ENCODE results near the gene SVOPL. TPM values are rescaled to one million over a fixed set of nuclear protein-coding genes. Genes with fewer than 3 reads are reported as not detected.
"Not testable (repeated sequence)": the region's sequence is repeated elsewhere in the genome, so short reads cannot be mapped to it uniquely, and the experiment has no call there.

The SVOPL gene
- total and polyA plus RNA-seq, 4 donors: 0.33 TPM; not detected in 3

DNA sequence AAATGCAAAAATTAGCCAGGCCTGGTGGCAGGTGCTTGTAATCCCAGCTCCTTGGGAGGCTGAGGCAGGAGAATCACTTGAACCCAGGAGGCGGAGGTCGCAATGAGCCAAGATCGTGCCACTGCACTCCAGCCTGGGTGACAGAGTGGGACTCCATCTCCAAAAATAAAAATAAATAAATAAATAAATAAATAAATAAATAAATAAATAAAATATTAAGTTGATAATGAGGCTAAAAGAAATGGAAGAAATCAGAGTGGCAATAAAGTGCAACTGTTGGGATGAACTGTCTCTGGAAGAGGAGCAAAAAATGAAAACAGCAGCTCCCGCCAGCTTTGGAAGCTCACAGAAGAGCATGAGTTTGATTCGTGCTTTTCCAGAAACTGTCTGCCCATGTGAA is 30.6 kb upstream of the SVOPL start:
- not testable (repeated sequence) for H3K4me1 ChIP-seq (ENCODE audit: control insufficient read depth in 4 of 4, insufficient read depth in 4 of 4, low read length in 3 of 4); H3K9ac ChIP-seq (ENCODE audit: low read depth in 1 of 2, low read length in 2 of 2); H3K9me3 ChIP-seq (ENCODE audit: control insufficient read depth in 4 of 4, low read length in 3 of 4); H3K4me3 ChIP-seq (ENCODE audit: low read depth in 1 of 3, low read length in 3 of 3); H3K27ac ChIP-seq (ENCODE audit: low read depth in 1 of 2, low read length in 2 of 2); H3K36me3 ChIP-seq (ENCODE audit: control insufficient read depth in 4 of 4, insufficient read depth in 3 of 4, low read depth in 1 of 4, low read length in 3 of 4); H3K27me3 ChIP-seq (ENCODE audit: control insufficient read depth in 4 of 4, insufficient read depth in 4 of 4, low read length in 3 of 4); DNase-seq (ENCODE audit: low spot score)
- 95% methylated on average over 5 of the region's 5 CpGs for WGBS

DNA sequence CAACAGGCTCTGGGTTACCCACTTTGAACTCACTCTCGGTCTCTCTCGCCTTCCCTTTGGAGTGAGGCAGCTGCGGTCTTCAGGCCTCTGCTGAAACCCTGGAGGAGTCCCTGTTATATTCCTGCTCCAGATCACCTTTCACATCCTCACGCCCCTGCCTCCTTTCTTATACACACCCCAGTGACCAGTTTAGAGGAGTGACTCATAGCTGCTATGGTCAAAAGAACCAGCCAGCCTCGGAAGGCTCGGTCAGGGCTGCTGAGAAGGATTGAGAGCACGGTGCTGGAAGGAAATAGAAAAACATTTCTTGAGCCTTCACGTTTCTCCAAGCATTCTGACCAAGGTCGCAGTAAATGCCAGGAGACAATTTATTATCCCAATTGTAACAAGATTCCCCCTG is 28.3 kb upstream of the SVOPL start:
- 98% methylated on average over 9 of the region's 9 CpGs for WGBS
- H3K4me3 ChIP-seq (ENCODE audit: low read depth in 1 of 3, low read length in 3 of 3): no peak overlapping the region
- H3K9ac ChIP-seq (ENCODE audit: low read depth in 1 of 2, low read length in 2 of 2): no peak overlapping the region
- H3K36me3 ChIP-seq (ENCODE audit: control insufficient read depth in 4 of 4, insufficient read depth in 3 of 4, low read depth in 1 of 4, low read length in 3 of 4): no peaks in the 10 kb centered on the region
- H3K27ac ChIP-seq (ENCODE audit: low read depth in 1 of 2, low read length in 2 of 2): no peak overlapping the region
- H3K4me1 ChIP-seq (ENCODE audit: control insufficient read depth in 4 of 4, insufficient read depth in 4 of 4, low read length in 3 of 4): peaks cover 0 to 5% (median 2%) of the 10 kb centered on the region in 4 donors
- H3K27me3 ChIP-seq (ENCODE audit: control insufficient read depth in 4 of 4, insufficient read depth in 4 of 4, low read length in 3 of 4): no peaks in the 10 kb centered on the region
- DNase-seq (ENCODE audit: low spot score): no peak
- TF ChIP-seq, protein P1, sequence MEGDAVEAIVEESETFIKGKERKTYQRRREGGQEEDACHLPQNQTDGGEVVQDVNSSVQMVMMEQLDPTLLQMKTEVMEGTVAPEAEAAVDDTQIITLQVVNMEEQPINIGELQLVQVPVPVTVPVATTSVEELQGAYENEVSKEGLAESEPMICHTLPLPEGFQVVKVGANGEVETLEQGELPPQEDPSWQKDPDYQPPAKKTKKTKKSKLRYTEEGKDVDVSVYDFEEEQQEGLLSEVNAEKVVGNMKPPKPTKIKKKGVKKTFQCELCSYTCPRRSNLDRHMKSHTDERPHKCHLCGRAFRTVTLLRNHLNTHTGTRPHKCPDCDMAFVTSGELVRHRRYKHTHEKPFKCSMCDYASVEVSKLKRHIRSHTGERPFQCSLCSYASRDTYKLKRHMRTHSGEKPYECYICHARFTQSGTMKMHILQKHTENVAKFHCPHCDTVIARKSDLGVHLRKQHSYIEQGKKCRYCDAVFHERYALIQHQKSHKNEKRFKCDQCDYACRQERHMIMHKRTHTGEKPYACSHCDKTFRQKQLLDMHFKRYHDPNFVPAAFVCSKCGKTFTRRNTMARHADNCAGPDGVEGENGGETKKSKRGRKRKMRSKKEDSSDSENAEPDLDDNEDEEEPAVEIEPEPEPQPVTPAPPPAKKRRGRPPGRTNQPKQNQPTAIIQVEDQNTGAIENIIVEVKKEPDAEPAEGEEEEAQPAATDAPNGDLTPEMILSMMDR (IDR thresholded peaks at IDR 0.05; ENCODE audit: low read depth, low read length, missing input control): no peak
- TF ChIP-seq, protein P2, sequence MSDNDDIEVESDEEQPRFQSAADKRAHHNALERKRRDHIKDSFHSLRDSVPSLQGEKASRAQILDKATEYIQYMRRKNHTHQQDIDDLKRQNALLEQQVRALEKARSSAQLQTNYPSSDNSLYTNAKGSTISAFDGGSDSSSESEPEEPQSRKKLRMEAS (IDR thresholded peaks at IDR 0.05): no peak
- TF ChIP-seq SP1 (IDR thresholded peaks at IDR 0.05) (no peak), FOXA1 (IDR thresholded peaks at IDR 0.05) (no peak), EGR1 (IDR thresholded peaks at IDR 0.05; ENCODE audit: low read depth in 2 of 2) (no peak), YY1 (IDR thresholded peaks at IDR 0.05) (no peak)
- TF ChIP-seq, protein P3, sequence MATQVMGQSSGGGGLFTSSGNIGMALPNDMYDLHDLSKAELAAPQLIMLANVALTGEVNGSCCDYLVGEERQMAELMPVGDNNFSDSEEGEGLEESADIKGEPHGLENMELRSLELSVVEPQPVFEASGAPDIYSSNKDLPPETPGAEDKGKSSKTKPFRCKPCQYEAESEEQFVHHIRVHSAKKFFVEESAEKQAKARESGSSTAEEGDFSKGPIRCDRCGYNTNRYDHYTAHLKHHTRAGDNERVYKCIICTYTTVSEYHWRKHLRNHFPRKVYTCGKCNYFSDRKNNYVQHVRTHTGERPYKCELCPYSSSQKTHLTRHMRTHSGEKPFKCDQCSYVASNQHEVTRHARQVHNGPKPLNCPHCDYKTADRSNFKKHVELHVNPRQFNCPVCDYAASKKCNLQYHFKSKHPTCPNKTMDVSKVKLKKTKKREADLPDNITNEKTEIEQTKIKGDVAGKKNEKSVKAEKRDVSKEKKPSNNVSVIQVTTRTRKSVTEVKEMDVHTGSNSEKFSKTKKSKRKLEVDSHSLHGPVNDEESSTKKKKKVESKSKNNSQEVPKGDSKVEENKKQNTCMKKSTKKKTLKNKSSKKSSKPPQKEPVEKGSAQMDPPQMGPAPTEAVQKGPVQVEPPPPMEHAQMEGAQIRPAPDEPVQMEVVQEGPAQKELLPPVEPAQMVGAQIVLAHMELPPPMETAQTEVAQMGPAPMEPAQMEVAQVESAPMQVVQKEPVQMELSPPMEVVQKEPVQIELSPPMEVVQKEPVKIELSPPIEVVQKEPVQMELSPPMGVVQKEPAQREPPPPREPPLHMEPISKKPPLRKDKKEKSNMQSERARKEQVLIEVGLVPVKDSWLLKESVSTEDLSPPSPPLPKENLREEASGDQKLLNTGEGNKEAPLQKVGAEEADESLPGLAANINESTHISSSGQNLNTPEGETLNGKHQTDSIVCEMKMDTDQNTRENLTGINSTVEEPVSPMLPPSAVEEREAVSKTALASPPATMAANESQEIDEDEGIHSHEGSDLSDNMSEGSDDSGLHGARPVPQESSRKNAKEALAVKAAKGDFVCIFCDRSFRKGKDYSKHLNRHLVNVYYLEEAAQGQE (IDR thresholded peaks at IDR 0.05): no peak
- no peaks in the 10 kb centered on the region for H3K9me3 ChIP-seq (ENCODE audit: control insufficient read depth in 4 of 4, low read length in 3 of 4)

DNA sequence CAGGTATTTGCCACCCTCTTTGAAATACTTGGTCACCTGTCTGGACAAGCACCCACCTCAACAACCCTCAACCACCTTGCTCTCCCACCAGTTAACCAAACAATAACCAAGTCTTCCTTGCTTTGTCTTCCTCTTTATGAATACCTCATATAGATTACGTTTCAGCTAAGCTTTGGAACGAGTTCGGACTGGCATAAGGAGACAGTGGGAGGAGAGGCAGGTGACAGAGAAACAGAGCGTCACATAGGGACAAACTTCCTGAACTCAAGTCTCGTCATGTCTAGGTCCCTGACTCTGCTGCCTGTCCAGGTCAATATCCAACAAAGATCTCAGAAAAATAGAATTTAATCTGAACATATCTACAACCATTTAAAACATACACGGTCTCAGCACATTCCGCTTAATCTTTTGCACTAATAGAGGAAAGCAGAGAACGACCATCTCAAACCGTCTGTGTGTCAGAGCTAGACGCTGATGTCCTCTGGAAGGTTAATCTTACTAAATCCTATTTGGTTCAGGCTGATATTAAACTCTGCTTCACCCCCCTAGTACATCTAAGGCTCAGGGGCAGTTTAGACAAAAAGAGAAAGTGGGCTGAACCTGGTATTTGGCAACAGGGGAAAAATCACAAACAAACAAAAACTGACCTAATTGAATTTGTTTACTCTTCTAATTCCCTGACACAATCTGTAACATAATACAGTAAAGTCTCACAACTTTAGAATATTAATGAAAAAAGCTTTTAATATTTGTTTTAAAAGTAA is 26.4 kb upstream of the SVOPL start:
- DNase-seq (ENCODE audit: low spot score): no peak
- no peaks in the 10 kb centered on the region for H3K27me3 ChIP-seq (ENCODE audit: control insufficient read depth in 4 of 4, insufficient read depth in 4 of 4, low read length in 3 of 4)
- H3K9me3 ChIP-seq (ENCODE audit: control insufficient read depth in 4 of 4, low read length in 3 of 4): no peaks in the 10 kb centered on the region
- peaks cover 0 to 5% (median 2%) of the 10 kb centered on the region in 4 donors for H3K4me1 ChIP-seq (ENCODE audit: control insufficient read depth in 4 of 4, insufficient read depth in 4 of 4, low read length in 3 of 4)
- H3K36me3 ChIP-seq (ENCODE audit: control insufficient read depth in 4 of 4, insufficient read depth in 3 of 4, low read depth in 1 of 4, low read length in 3 of 4): no peaks in the 10 kb centered on the region
- H3K9ac ChIP-seq (ENCODE audit: low read depth in 1 of 2, low read length in 2 of 2): peak overlapping the region; percentile 32 to 71
- H3K4me3 ChIP-seq (ENCODE audit: low read depth in 1 of 3, low read length in 3 of 3): peak overlapping the region in 2 of 3 donors; percentile 40 to 45
- peak overlapping the region; percentile 22 to 57 for H3K27ac ChIP-seq (ENCODE audit: low read depth in 1 of 2, low read length in 2 of 2)
- WGBS: 31% methylated on average over 10 of the region's 10 CpGs
- no peak for TF ChIP-seq GABPA (IDR thresholded peaks at IDR 0.05 in 1 of 2, conservative IDR thresholded peaks at IDR 0.05 in 1 of 2)
- TF ChIP-seq HNF4G (IDR thresholded peaks at IDR 0.05): no peak
- TF ChIP-seq EGR1 (IDR thresholded peaks at IDR 0.05; ENCODE audit: low read depth in 2 of 2): no peak
- peak; percentile 10 for TF ChIP-seq YY1 (IDR thresholded peaks at IDR 0.05)
- TF ChIP-seq HNF4A (conservative IDR thresholded peaks at IDR 0.05): peak in 1 of 2 donors; percentile 46
- TF ChIP-seq NR2F2 (IDR thresholded peaks at IDR 0.05): no peak
- TF ChIP-seq FOXA2 (IDR thresholded peaks at IDR 0.05): no peak
- TF ChIP-seq, protein P3 (IDR thresholded peaks at IDR 0.05): no peak
- TF ChIP-seq, protein P2 (IDR thresholded peaks at IDR 0.05): no peak
- peak; percentile 59 to 84 for TF ChIP-seq RXRA (IDR thresholded peaks at IDR 0.05)
- no peak for TF ChIP-seq FOXA1 (IDR thresholded peaks at IDR 0.05)
- TF ChIP-seq RAD21 (IDR thresholded peaks at IDR 0.05): peak; percentile 16 to 24

Measured in liver (tissue), 9 donors.